Epidermal melanocyte (primary cell): Measurements from ENCODE around the gene WDR46.
A peak's percentile ranks its signal among the peaks of the same experiment; 100 is the strongest.
"Not testable (repeated sequence)": the region's sequence is repeated elsewhere in the genome, so short reads cannot be mapped to it uniquely, and the experiment has no call there.

ENCODE experiments used
- DNase-seq: peaks from one replicate; pipeline ENCODE4 v3.0.0; 2011; ENCODE audit warnings: low spot score; ENCODE audit not compliant: insufficient read length

Gene WDR46

GRCh38 chr6:33288141-33288920, 708 bp downstream of the WDR46 start:
- no peak for DNase-seq

- DNase-seq, result no peak
Measured at GRCh38 chr6:33286946-33287914, 1.8 kb downstream of the WDR46 start.

- not testable (repeated sequence) for DNase-seq
Measured at GRCh38 chr6:33285214-33285613, 3.8 kb downstream of the WDR46 start.

GRCh38 chr6:33280539-33280938, 8.5 kb downstream of the WDR46 start:
- DNase-seq, result no peak

GRCh38 chr6:33279971-33280511, 9.0 kb downstream of the WDR46 start:
- DNase-seq, result no peak

GRCh38 chr6:33279257-33279695, 9.8 kb downstream of the WDR46 start:
- no peak for DNase-seq

- no peak for DNase-seq
Measured at GRCh38 chr6:33278810-33279209, 10.2 kb downstream of the WDR46 start.

GRCh38 chr6:33278392-33278741, 10.7 kb downstream of the WDR46 start:
- no peak for DNase-seq

- no peak for DNase-seq
Measured at GRCh38 chr6:33277663-33278391, 11.2 kb downstream of the WDR46 start.

GRCh38 chr6:33276864-33277662, 12.0 kb downstream of the WDR46 start, which contains the start of gene B3GALT4:
Gene B3GALT4, plus strand, starts transcription at chr6:33277123. Its CDS starts 297 bp downstream, at chr6:33277420.
- DNase-seq, result peak; percentile 59

- no peak for DNase-seq
Measured at GRCh38 chr6:33276581-33276863, 12.5 kb downstream of the WDR46 start.

GRCh38 chr6:33275795-33276580, 13.1 kb downstream of the WDR46 start:
- not testable (repeated sequence) for DNase-seq

- DNase-seq, result no peak
Measured at GRCh38 chr6:33273924-33274902, 14.8 kb downstream of the WDR46 start.

- no peak for DNase-seq
Measured at GRCh38 chr6:33273129-33273923, 15.7 kb downstream of the WDR46 start.

GRCh38 chr6:33272275-33273128, 16.5 kb downstream of the WDR46 start:
- DNase-seq, result no peak

- peak; percentile 90 for DNase-seq
Measured at GRCh38 chr6:33271468-33272274, 17.4 kb downstream of the WDR46 start, which contains the start of the genes RPS18 and VPS52. Gene RPS18, plus strand, starts transcription at chr6:33272075. Its CDS starts 45 bp downstream, at chr6:33272120. Gene VPS52, minus strand, starts transcription at chr6:33271876. Its CDS starts 201 bp downstream, at chr6:33271675.
